Measurements from ENCODE around the gene CFAP298.

- TF ChIP-seq CTCF (IDR thresholded peaks at IDR 0.05; ENCODE audit: extremely low read depth in 1 of 2, insufficient read depth in 1 of 2, low read depth in 1 of 2, low read length in 2 of 2) (no peak), JUN (IDR thresholded peaks at IDR 0.05; ENCODE audit: borderline replicate concordance, insufficient read depth, insufficient read length, low read depth) (no peak), EZH2 (IDR thresholded peaks at IDR 0.05; ENCODE audit: borderline replicate concordance, low read depth, low read length, severe bottlenecking) (no peak), POLR2A (IDR thresholded peaks at IDR 0.05; ENCODE audit: low read depth, low read length) (no peak), GATA2 (IDR thresholded peaks at IDR 0.05; ENCODE audit: insufficient read depth, insufficient read length, low read depth, low read length) (no peak), POLR2AphosphoS5 (IDR thresholded peaks at IDR 0.05; ENCODE audit: insufficient read depth, low read depth, low read length) (no peak)
These were observed 13.1 kb downstream of the CFAP298 start for GRCh38 chr21:32599091-32599490.

Measured in endothelial cell of umbilical vein (primary cell).